Liver (tissue), 9 donors: ENCODE results near the gene RASL11A. TPM values are rescaled to one million over a fixed set of nuclear protein-coding genes. Genes with fewer than 3 reads are reported as not detected.

Source experiments
- DNase-seq: peaks from one replicate; pipeline ENCODE4 v3.0.0-alpha.2; 2017; ENCODE audit warnings: low spot score
- H3K27ac ChIP-seq, 2 donors: one replicate each; pipeline ENCODE4 v1.7.0; 2013; ENCODE audit warnings: inconsistent platforms in 2 of 2, low read length in 2 of 2, control low read depth in 1 of 2, low read depth in 1 of 2, mild to moderate bottlenecking in 1 of 2
- H3K27me3 ChIP-seq, 4 donors: one replicate each; pipeline versions ENCODE4 v1.6.1 to v1.7.0; 2013; ENCODE audit warnings: low read length in 3 of 4, inconsistent platforms in 1 of 4, mild to moderate bottlenecking in 1 of 4, moderate library complexity in 1 of 4; ENCODE audit not compliant: control insufficient read depth in 4 of 4, insufficient read depth in 4 of 4
- H3K36me3 ChIP-seq, 4 donors: one replicate each; pipeline versions ENCODE4 v1.6.1 to v1.7.0; 2013; ENCODE audit warnings: low read length in 3 of 4, mild to moderate bottlenecking in 3 of 4, low read depth in 1 of 4, moderate library complexity in 1 of 4; ENCODE audit not compliant: control insufficient read depth in 4 of 4, insufficient read depth in 3 of 4
- H3K4me1 ChIP-seq, 4 donors: one replicate each; pipeline versions ENCODE4 v1.6.1 to v1.7.0; 2013; ENCODE audit warnings: low read length in 3 of 4, mild to moderate bottlenecking in 3 of 4, moderate library complexity in 1 of 4; ENCODE audit not compliant: control insufficient read depth in 4 of 4, insufficient read depth in 4 of 4
- H3K4me3 ChIP-seq, 3 donors: one replicate each; pipeline versions ENCODE4 v1.6.1 to v1.7.0; 2013; ENCODE audit warnings: low read length in 3 of 3, control low read depth in 1 of 3, low read depth in 1 of 3, mild to moderate bottlenecking in 1 of 3
- H3K9ac ChIP-seq, 2 donors: one replicate each; pipeline ENCODE4 v1.7.0; 2013; ENCODE audit warnings: low read length in 2 of 2, mild to moderate bottlenecking in 2 of 2, moderate library complexity in 2 of 2, control low read depth in 1 of 2, low read depth in 1 of 2
- H3K9me3 ChIP-seq, 4 donors: one replicate each; pipeline versions ENCODE4 v1.6.1 to v1.7.0; 2013; ENCODE audit warnings: low read length in 3 of 4; ENCODE audit not compliant: control insufficient read depth in 4 of 4
- EGR1 ChIP-seq, 2 donors: IDR thresholded peaks; 2 replicates each; pipeline ENCODE4 v1.6.1; 2016 to 2018; ENCODE audit warnings: antibody characterized with exemption in 2 of 2, low read depth in 2 of 2
- FOXA1 ChIP-seq: IDR thresholded peaks from 2 replicates; pipeline ENCODE4 v1.6.1; 2016; ENCODE audit warnings: antibody characterized with exemption
- FOXA2 ChIP-seq: IDR thresholded peaks from 2 replicates; pipeline ENCODE4 v1.6.1; 2016; ENCODE audit warnings: antibody characterized with exemption
- GABPA ChIP-seq, 2 donors: IDR thresholded peaks in 1 of 2; conservative IDR thresholded peaks in 1 of 2; 2 replicates each; pipeline ENCODE4 v1.6.1; 2016; ENCODE audit warnings: antibody characterized with exemption in 2 of 2, mild to moderate bottlenecking in 1 of 2, moderate library complexity in 1 of 2
- HNF4A ChIP-seq, 2 donors: conservative IDR thresholded peaks; 2 replicates each; pipeline ENCODE4 v1.6.1; 2016; ENCODE audit warnings: antibody characterized with exemption in 2 of 2, mild to moderate bottlenecking in 2 of 2
- HNF4G ChIP-seq: IDR thresholded peaks from 2 replicates; pipeline ENCODE4 v1.6.1; 2016; ENCODE audit warnings: antibody characterized with exemption
- JUND ChIP-seq, 2 donors: IDR thresholded peaks; 2 replicates each; pipeline ENCODE4 v1.6.1; 2016; ENCODE audit warnings: antibody characterized with exemption in 2 of 2
- NR2F2 ChIP-seq: IDR thresholded peaks from 2 replicates; pipeline ENCODE4 v1.6.1; 2016; ENCODE audit warnings: antibody characterized with exemption
- RAD21 ChIP-seq, 2 donors: IDR thresholded peaks; 2 replicates each; pipeline ENCODE4 v1.6.1; 2016; ENCODE audit warnings: antibody characterized with exemption in 2 of 2, mild to moderate bottlenecking in 2 of 2
- RXRA ChIP-seq, 2 donors: IDR thresholded peaks; 2 replicates each; pipeline ENCODE4 v1.6.1; 2017 to 2018; ENCODE audit warnings: antibody characterized with exemption in 2 of 2, mild to moderate bottlenecking in 1 of 2
- SP1 ChIP-seq: IDR thresholded peaks from 2 replicates; pipeline ENCODE4 v1.6.1; 2018; ENCODE audit warnings: antibody characterized with exemption, mild to moderate bottlenecking
- TAF1 ChIP-seq: conservative IDR thresholded peaks from 2 replicates; pipeline ENCODE4 v1.6.1; 2016; ENCODE audit warnings: antibody characterized with exemption, mild to moderate bottlenecking
- YY1 ChIP-seq: IDR thresholded peaks from 2 replicates; pipeline ENCODE4 v1.6.1; 2016; ENCODE audit warnings: antibody characterized with exemption, mild to moderate bottlenecking
- WGBS: extraction: QIAGEN DNeasy Blood & Tissue Kit; methylation state at CpG from one replicate; pipeline ENCODE4 v1.1.7; 2013; 5-methylcytosine and 5-hydroxymethylcytosine counted together
- polyA plus RNA-seq, 2 donors: library from polyadenylated mRNA; stranded (reverse) in 1 of 2; unstranded in 1 of 2; fragments of 200-250 nt in 1 of 2; fragments of >200 nt in 1 of 2; fragmentation: Nextera tagmentation in 1 of 2; extraction: Ambion mirVana in 1 of 2; gene quantifications; one replicate each; pipeline versions ENCODE4 v1.2.1 to v1.2.3, GENCODE V29; 2013 to 2015
- total RNA-seq, 2 donors: library from RNA; depleted of rRNA; stranded (reverse); fragments of >200 nt; gene quantifications; one replicate each; pipeline ENCODE4 v1.2.3, GENCODE V29; 2014
- TF ChIP-seq, protein P1 (sequence below): IDR thresholded peaks from 2 replicates; pipeline ENCODE4 v1.6.1; 2016; ENCODE audit warnings: antibody characterized with exemption
- TF ChIP-seq, protein P2 (sequence below): IDR thresholded peaks from 2 replicates; pipeline ENCODE4 v1.6.1; 2016; ENCODE audit warnings: antibody characterized with exemption
- TF ChIP-seq, protein P3 (sequence below): IDR thresholded peaks from 2 replicates; pipeline ENCODE4 v1.6.1; 2016; ENCODE audit warnings: antibody characterized with exemption
- donor health status: healthy.
- donor health status: healthy.
- donor health status: healthy.
- donor health status: healthy.
- donor health status: healthy.

Gene RASL11A
- total and polyA plus RNA-seq, 4 donors = 2.5 to 5.6 (median 4.0) TPM

DNA sequence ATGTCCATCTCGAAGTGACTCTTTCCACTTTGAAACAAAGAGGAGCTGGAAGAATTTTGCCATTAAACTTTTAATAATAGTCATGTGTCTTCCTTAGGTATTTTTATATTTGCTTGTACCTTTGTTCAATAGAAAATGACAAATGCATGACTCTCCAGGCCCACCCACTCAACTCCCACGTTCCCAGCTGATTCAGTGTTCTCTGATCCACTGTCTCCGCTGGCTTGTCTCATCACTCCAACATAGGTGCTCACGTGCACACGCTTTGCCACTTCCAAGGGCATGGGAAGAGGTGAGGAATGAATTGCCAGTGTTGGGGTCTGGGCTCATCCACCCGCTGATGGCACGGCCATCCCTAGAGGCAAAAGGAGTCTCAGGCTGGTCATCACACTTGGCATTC is 24.5 kb downstream of the RASL11A start:
- Histone ChIP-seq H3K4me1 (peaks cover 0 to 8% (median 3%) of the 10 kb centered on the region in 4 donors), H3K27me3 (no peaks in the 10 kb centered on the region), H3K36me3 (no peaks in the 10 kb centered on the region), H3K4me3 (no peak overlapping the region), H3K27ac (no peak overlapping the region), H3K9me3 (no peaks in the 10 kb centered on the region), H3K9ac (no peak overlapping the region)
- no peak for DNase-seq
- no peak for TF ChIP-seq HNF4G
- TF ChIP-seq RXRA (IDR thresholded peaks at IDR 0.05) = no peak
- no peak for TF ChIP-seq FOXA2
- no peak for TF ChIP-seq HNF4A (conservative IDR thresholded peaks at IDR 0.05)
- no peak for TF ChIP-seq NR2F2
- TF ChIP-seq, protein P1, sequence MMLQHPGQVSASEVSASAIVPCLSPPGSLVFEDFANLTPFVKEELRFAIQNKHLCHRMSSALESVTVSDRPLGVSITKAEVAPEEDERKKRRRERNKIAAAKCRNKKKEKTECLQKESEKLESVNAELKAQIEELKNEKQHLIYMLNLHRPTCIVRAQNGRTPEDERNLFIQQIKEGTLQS = no peak
- TF ChIP-seq TAF1 = no peak
- TF ChIP-seq, protein P2, sequence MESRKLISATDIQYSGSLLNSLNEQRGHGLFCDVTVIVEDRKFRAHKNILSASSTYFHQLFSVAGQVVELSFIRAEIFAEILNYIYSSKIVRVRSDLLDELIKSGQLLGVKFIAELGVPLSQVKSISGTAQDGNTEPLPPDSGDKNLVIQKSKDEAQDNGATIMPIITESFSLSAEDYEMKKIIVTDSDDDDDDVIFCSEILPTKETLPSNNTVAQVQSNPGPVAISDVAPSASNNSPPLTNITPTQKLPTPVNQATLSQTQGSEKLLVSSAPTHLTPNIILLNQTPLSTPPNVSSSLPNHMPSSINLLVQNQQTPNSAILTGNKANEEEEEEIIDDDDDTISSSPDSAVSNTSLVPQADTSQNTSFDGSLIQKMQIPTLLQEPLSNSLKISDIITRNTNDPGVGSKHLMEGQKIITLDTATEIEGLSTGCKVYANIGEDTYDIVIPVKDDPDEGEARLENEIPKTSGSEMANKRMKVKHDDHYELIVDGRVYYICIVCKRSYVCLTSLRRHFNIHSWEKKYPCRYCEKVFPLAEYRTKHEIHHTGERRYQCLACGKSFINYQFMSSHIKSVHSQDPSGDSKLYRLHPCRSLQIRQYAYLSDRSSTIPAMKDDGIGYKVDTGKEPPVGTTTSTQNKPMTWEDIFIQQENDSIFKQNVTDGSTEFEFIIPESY = no peak
- no peak for TF ChIP-seq EGR1 (IDR thresholded peaks at IDR 0.05; ENCODE audit: low read depth in 2 of 2)
- no peak for TF ChIP-seq JUND (IDR thresholded peaks at IDR 0.05)
- no peak for TF ChIP-seq GABPA (IDR thresholded peaks at IDR 0.05 in 1 of 2, conservative IDR thresholded peaks at IDR 0.05 in 1 of 2)
- TF ChIP-seq, protein P3, sequence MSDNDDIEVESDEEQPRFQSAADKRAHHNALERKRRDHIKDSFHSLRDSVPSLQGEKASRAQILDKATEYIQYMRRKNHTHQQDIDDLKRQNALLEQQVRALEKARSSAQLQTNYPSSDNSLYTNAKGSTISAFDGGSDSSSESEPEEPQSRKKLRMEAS = no peak
- no peak for TF ChIP-seq YY1
- TF ChIP-seq SP1 = no peak
- WGBS = 91% methylated on average over 7 of the region's 7 CpGs

GRCh38 chr13:27295660-27296059 is 25.0 kb downstream of the RASL11A start:
- Histone ChIP-seq H3K27ac (no peak overlapping the region), H3K4me3 (no peak overlapping the region), H3K36me3 (no peaks in the 10 kb centered on the region), H3K9me3 (no peaks in the 10 kb centered on the region), H3K4me1 (peaks cover 0 to 8% (median 3%) of the 10 kb centered on the region in 4 donors), H3K27me3 (no peaks in the 10 kb centered on the region), H3K9ac (no peak overlapping the region)
- 87% methylated on average over 4 of the region's 4 CpGs for WGBS
- DNase-seq = no peak
- TF ChIP-seq FOXA1 (no peak), TAF1 (no peak), RAD21 (IDR thresholded peaks at IDR 0.05) (no peak)

GRCh38 chr13:27296496-27296895 is 25.9 kb downstream of the RASL11A start:
- TF ChIP-seq HNF4G (no peak), FOXA2 (no peak), SP1 (no peak), NR2F2 (no peak), YY1 (no peak)
- H3K27me3 ChIP-seq = no peaks in the 10 kb centered on the region
- no peak for DNase-seq
- no peak overlapping the region for H3K4me3 ChIP-seq
- peaks cover 0 to 8% (median 3%) of the 10 kb centered on the region in 4 donors for H3K4me1 ChIP-seq
- no peaks in the 10 kb centered on the region for H3K9me3 ChIP-seq
- H3K36me3 ChIP-seq = no peaks in the 10 kb centered on the region
- WGBS = 92% methylated on average over 8 of the region's 8 CpGs
- no peak overlapping the region for H3K9ac ChIP-seq
- H3K27ac ChIP-seq = no peak overlapping the region
